A673 (cell line): Measurements from ENCODE around the gene GOT2.

Source experiments
- CTCF ChIP-seq: fragments of 300-800, 200-600 bp; sonication (generic); conservative IDR thresholded peaks from 2 replicates; pipeline ENCODE4 v1.5.1; 2017; ENCODE audit warnings: low read depth, mild to moderate bottlenecking, antibody characterized with exemption, low read length, moderate library complexity, mixed read lengths
- EZH2 ChIP-seq: fragments of 200-600 bp; sonication (generic); IDR thresholded peaks from 2 replicates; pipeline ENCODE4 v1.6.1; 2017; ENCODE audit warnings: borderline replicate concordance, low read depth, mild to moderate bottlenecking, mixed read lengths, antibody characterized with exemption, low read length; ENCODE audit not compliant: poor library complexity, severe bottlenecking

- no peak for TF ChIP-seq CTCF
- no peak for TF ChIP-seq EZH2
Measured at GRCh38 chr16:58741976-58742375, 7.9 kb upstream of the GOT2 start.
